Right lobe of liver (tissue), 4 donors: ENCODE results near the gene CRB1.

Source experiments
- CTCF ChIP-seq, 4 donors: fragments of 200-600 bp in 3 of 4; fragments of 450-650 bp in 1 of 4; IDR thresholded peaks; one replicate each; pipeline versions ENCODE4 v1.5.1 to v1.8.0; 2016 to 2022; ENCODE audit warnings: antibody characterized with exemption in 4 of 4, mild to moderate bottlenecking in 2 of 4
- POLR2A ChIP-seq: fragments of 450-650 bp; IDR thresholded peaks from one replicate; pipeline ENCODE4 v1.6.1; 2017; ENCODE audit warnings: antibody characterized with exemption, mild to moderate bottlenecking
- donor health status: DM: no; HTN: no; CAD: no.
- donor health status: DM: no; HTN: no; CAD: no.
- donor health status: DM: no; HTN: yes; CAD: no.

DNA sequence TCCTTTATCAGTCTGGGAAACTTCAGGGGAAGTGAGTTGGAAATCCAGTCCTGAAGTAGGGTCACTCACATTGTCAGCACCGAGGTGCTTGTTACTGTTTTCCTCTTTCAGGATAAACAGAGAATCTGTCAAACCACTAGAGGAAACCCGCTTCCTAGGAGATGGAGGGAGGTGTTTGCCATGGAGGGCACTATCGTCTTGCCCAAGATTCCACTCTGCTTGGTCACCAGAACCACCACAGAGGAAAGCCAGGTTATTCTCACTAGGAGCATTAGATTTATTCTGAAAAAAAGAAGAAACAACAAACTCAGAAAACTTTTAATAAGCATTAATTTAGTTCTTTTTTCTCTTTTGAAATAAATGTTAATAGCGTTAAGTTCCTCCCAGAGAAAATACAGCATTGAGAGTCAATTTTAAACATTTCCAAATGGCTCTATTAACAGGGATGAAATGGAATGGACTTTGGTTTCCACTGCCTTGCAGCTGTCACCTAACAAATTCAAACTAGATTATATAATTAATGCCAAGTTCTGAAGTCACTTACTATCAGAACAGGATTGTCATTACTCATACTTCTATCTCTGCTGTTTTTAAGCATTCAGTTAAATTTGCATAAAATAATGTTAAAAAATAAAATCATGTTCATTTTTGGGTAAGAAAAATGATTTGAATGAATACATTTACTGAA lies 242.8 kb downstream of the CRB1 start:
- TF ChIP-seq CTCF (IDR thresholded peaks at IDR 0.05) (no peak), POLR2A (no peak)
